ENCODE measurements around the gene NRXN3. TPM values are rescaled to one million over a fixed set of nuclear protein-coding genes. Genes with fewer than 3 reads are reported as not detected.
A peak's percentile ranks its signal among the peaks of the same experiment; 100 is the strongest.
"Not testable (repeated sequence)": the region's sequence is repeated elsewhere in the genome, so short reads cannot be mapped to it uniquely, and the experiment has no call there.

The NRXN3 gene
- total RNA-seq, 1 donor from 2014 or later, result 20.3 TPM

- DNase-seq (ENCODE audit: low spot score), result no peak
Observed at GRCh38 chr14:78486081-78486480, 315.9 kb downstream of the NRXN3 start.

GRCh38 chr14:78486621-78487020 is 316.4 kb downstream of the NRXN3 start:
- DNase-seq (ENCODE audit: low spot score), result no peak

GRCh38 chr14:78487573-78487972 is 317.4 kb downstream of the NRXN3 start:
- not testable (repeated sequence) for DNase-seq (ENCODE audit: low spot score)

GRCh38 chr14:78488938-78489337 is 318.8 kb downstream of the NRXN3 start:
- no peak for DNase-seq (ENCODE audit: low spot score)

- no peak for DNase-seq (ENCODE audit: low spot score)
Observed at GRCh38 chr14:78491048-78491447, 320.9 kb downstream of the NRXN3 start.

- no peak for DNase-seq (ENCODE audit: low spot score)
Observed at GRCh38 chr14:78498062-78498595, 328.0 kb downstream of the NRXN3 start.

GRCh38 chr14:78501909-78502308 is 331.7 kb downstream of the NRXN3 start:
- DNase-seq (ENCODE audit: low spot score), result no peak

GRCh38 chr14:78508023-78508422 is 337.9 kb downstream of the NRXN3 start:
- no peak for DNase-seq (ENCODE audit: low spot score)

GRCh38 chr14:78509516-78509915 is 339.3 kb downstream of the NRXN3 start:
- DNase-seq (ENCODE audit: low spot score), result no peak

- no peak for DNase-seq (ENCODE audit: low spot score)
Observed at GRCh38 chr14:78512021-78512420, 341.8 kb downstream of the NRXN3 start.

- peak; percentile 38 for DNase-seq (ENCODE audit: low spot score)
Observed at GRCh38 chr14:78519863-78520262, 349.7 kb downstream of the NRXN3 start.

GRCh38 chr14:78524196-78524595 is 354.0 kb downstream of the NRXN3 start:
- no peak for DNase-seq (ENCODE audit: low spot score)

- DNase-seq (ENCODE audit: low spot score), result no peak
Observed at GRCh38 chr14:78524766-78525165, 354.6 kb downstream of the NRXN3 start.

GRCh38 chr14:78530078-78530477 is 359.9 kb downstream of the NRXN3 start:
- peak; percentile 32 for DNase-seq (ENCODE audit: low spot score)

GRCh38 chr14:78534141-78534540 is 364.0 kb downstream of the NRXN3 start:
- DNase-seq (ENCODE audit: low spot score), result no peak

GRCh38 chr14:78535041-78535440 is 364.9 kb downstream of the NRXN3 start:
- peak; percentile 67 for DNase-seq (ENCODE audit: low spot score)

- not testable (repeated sequence) for DNase-seq (ENCODE audit: low spot score)
Observed at GRCh38 chr14:78541788-78542187, 371.6 kb downstream of the NRXN3 start.

GRCh38 chr14:78543433-78543832 is 373.3 kb downstream of the NRXN3 start:
- DNase-seq (ENCODE audit: low spot score), result no peak

GRCh38 chr14:78561074-78561473 is 390.9 kb downstream of the NRXN3 start:
- DNase-seq (ENCODE audit: low spot score), result no peak

- DNase-seq (ENCODE audit: low spot score), result peak; percentile 87
Observed at GRCh38 chr14:78566026-78566858, 396.1 kb downstream of the NRXN3 start.

GRCh38 chr14:78566859-78567172 is 396.6 kb downstream of the NRXN3 start:
- DNase-seq (ENCODE audit: low spot score), result no peak

- no peak for DNase-seq (ENCODE audit: low spot score)
Observed at GRCh38 chr14:78567343-78567742, 397.2 kb downstream of the NRXN3 start.

GRCh38 chr14:78573736-78574135 is 403.6 kb downstream of the NRXN3 start:
- DNase-seq (ENCODE audit: low spot score), result not testable (repeated sequence)
